HepG2 (cell line): ENCODE data around the gene SOSTDC1.

Experiments used
- HNF4G ChIP-seq, 2 experiments: sonication (generic) in 1 of 2; formaldehyde crosslinking in 1 of 2; IDR thresholded peaks; 2 replicates each; pipeline versions ENCODE4 v1.4.0 to v1.6.1; 2011 to 2020; ENCODE audit warnings: borderline replicate concordance in 2 of 2, low read depth in 2 of 2, mild to moderate bottlenecking in 2 of 2, low read length in 1 of 2, missing genetic modification reagents in 1 of 2, moderate library complexity in 1 of 2
- MED1 ChIP-seq: sonication (generic); formaldehyde crosslinking; IDR thresholded peaks from 2 replicates; pipeline ENCODE4 v1.4.0; 2020; ENCODE audit warnings: missing genetic modification reagents
- POLR2A ChIP-seq, 2 experiments: IDR thresholded peaks; 2 replicates each; pipeline ENCODE4 v1.6.1; 2011; ENCODE audit warnings: low read depth in 2 of 2, low read length in 2 of 2, mild to moderate bottlenecking in 1 of 2, moderate library complexity in 1 of 2; ENCODE audit not compliant: insufficient read depth in 1 of 2
- RAD21 ChIP-seq: fragments of 450-650 bp; formaldehyde crosslinking; IDR thresholded peaks from 2 replicates; pipeline ENCODE4 v1.5.0; 2020; ENCODE audit warnings: mild to moderate bottlenecking
- ZNF253 ChIP-seq: sonication (generic); formaldehyde crosslinking; IDR thresholded peaks from 2 replicates; pipeline ENCODE4 v1.8.0; 2022; ENCODE audit warnings: mild to moderate bottlenecking, missing genetic modification reagents, borderline replicate concordance
- TF ChIP-seq, protein P1 (sequence below): sonication (generic); formaldehyde crosslinking; IDR thresholded peaks from 2 replicates; pipeline ENCODE4 v1.8.0; 2022; ENCODE audit warnings: mild to moderate bottlenecking, missing genetic modification reagents, moderate library complexity

DNA sequence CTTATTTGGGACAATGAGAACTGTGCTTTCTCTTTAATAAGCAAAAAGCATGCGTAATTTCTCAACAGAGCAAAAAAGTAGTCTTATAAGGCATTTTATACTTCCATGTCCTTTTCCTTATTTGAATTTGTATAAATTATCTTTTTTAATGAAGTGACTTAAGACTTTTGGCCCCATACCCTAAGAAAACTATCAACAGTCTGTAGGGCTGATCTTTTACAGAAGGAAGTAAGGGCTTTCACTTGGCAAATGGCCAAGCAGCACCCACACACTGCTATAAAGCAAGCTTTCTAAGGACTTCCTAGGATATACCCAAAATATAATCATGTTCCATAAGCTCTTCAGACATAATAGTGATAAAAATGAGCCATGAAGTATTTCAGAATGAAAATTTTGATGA lies 47.6 kb downstream of the SOSTDC1 start:
- TF ChIP-seq RAD21 (CRISPR knock-in tag): no peak
- TF ChIP-seq, protein P1, sequence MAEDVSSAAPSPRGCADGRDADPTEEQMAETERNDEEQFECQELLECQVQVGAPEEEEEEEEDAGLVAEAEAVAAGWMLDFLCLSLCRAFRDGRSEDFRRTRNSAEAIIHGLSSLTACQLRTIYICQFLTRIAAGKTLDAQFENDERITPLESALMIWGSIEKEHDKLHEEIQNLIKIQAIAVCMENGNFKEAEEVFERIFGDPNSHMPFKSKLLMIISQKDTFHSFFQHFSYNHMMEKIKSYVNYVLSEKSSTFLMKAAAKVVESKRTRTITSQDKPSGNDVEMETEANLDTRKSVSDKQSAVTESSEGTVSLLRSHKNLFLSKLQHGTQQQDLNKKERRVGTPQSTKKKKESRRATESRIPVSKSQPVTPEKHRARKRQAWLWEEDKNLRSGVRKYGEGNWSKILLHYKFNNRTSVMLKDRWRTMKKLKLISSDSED (CRISPR knock-in tag): no peak
- TF ChIP-seq MED1 (CRISPR knock-in tag): no peak
- TF ChIP-seq POLR2A (IDR thresholded peaks at IDR 0.05; ENCODE audit: insufficient read depth in 1 of 2, low read depth in 2 of 2, low read length in 2 of 2): no peak
- TF ChIP-seq ZNF253 (CRISPR knock-in tag): no peak
- no peak for TF ChIP-seq HNF4G (IDR thresholded peaks at IDR 0.05; ENCODE audit: borderline replicate concordance, low read depth, low read length)
- TF ChIP-seq HNF4G (CRISPR knock-in tag; IDR thresholded peaks at IDR 0.05; ENCODE audit: borderline replicate concordance, low read depth): no peak
